ENCODE results near the gene OR10K1. TPM values are rescaled to one million over a fixed set of nuclear protein-coding genes. Genes with fewer than 3 reads are reported as not detected.

The OR10K1 gene, protein sequence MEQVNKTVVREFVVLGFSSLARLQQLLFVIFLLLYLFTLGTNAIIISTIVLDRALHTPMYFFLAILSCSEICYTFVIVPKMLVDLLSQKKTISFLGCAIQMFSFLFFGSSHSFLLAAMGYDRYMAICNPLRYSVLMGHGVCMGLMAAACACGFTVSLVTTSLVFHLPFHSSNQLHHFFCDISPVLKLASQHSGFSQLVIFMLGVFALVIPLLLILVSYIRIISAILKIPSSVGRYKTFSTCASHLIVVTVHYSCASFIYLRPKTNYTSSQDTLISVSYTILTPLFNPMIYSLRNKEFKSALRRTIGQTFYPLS
- total RNA-seq, result not detected

DNA sequence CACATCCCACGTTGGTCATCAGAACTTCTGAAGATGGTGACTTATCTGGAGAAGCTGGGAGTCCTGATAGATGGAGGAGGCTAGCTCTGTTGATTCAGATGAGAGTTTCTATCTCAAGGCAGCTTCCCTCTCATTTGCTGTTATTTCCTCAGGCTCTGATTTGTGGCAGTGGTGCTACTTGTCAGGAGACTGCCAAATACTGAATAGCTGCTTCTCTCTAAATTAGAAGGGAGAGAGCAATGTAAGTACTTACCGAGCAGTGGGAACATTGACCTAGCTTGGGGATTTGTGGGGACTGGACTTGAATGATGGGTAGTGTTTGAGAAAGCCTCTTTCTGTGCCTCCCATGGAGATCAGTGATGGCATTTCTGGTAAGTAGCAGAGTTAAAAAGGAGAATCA, at the start of gene OR10K1:
OR10K1 (plus strand) TSS at position 301 of the 400 bp plus-strand sequence. CDS start 3,728 bp downstream, outside the sequence.
- no peak within 1 kb of the TSS for H3K27ac ChIP-seq
- no peaks in the 10 kb centered on the region for H3K9me3 ChIP-seq
- no peak for DNase-seq (ENCODE audit: low spot score in 2 of 2)
- 72 to 87% methylated on average over 2 of the region's 2 CpGs for WGBS, 2 donors
- no peak for TF ChIP-seq POLR2A (IDR thresholded peaks at IDR 0.05)
- TF ChIP-seq, protein P1, sequence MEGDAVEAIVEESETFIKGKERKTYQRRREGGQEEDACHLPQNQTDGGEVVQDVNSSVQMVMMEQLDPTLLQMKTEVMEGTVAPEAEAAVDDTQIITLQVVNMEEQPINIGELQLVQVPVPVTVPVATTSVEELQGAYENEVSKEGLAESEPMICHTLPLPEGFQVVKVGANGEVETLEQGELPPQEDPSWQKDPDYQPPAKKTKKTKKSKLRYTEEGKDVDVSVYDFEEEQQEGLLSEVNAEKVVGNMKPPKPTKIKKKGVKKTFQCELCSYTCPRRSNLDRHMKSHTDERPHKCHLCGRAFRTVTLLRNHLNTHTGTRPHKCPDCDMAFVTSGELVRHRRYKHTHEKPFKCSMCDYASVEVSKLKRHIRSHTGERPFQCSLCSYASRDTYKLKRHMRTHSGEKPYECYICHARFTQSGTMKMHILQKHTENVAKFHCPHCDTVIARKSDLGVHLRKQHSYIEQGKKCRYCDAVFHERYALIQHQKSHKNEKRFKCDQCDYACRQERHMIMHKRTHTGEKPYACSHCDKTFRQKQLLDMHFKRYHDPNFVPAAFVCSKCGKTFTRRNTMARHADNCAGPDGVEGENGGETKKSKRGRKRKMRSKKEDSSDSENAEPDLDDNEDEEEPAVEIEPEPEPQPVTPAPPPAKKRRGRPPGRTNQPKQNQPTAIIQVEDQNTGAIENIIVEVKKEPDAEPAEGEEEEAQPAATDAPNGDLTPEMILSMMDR (IDR thresholded peaks at IDR 0.05), result no peak
- no peak for TF ChIP-seq EP300 (IDR thresholded peaks at IDR 0.05)
- no peaks in the 10 kb centered on the region for H3K36me3 ChIP-seq
- H3K4me3 ChIP-seq, result no peak within 1 kb of the TSS
- H3K4me1 ChIP-seq, result no peaks in the 10 kb centered on the region
- H3K27me3 ChIP-seq, result no peaks in the 10 kb centered on the region

DNA sequence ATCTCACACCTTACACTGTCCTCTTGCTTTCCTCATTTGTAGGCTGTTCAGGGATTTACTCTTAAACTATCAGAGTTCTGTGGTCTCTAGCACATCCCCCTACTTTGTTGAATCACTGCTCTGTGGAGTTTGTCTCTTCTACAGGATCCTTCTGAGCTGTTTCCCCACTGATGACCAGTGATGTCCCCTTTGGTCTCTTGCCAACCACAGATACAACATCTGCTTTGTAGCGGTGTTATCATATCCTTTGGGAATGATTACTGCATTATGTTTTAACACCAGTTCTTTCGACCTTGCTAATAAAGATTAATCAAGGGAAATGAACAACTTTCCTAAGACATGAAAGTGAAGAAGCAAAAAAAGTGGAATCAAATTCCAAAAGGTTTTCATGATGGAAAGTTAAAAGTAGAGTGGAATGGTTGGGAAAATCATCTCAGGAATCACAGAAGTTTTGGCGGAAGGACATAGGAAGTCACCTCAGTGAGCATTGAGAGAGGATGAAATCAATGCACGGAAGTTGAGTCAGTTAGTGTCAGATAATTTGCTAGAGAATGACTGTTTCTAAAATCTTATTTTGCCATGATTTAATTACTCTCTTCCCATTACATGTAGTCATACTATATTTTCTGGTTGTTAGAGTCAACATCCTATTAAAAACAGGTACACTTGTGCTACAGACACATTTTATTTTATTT, 46.8 kb upstream of the OR10K1 start:
- H3K4me1 ChIP-seq, result no peaks in the 10 kb centered on the region

DNA sequence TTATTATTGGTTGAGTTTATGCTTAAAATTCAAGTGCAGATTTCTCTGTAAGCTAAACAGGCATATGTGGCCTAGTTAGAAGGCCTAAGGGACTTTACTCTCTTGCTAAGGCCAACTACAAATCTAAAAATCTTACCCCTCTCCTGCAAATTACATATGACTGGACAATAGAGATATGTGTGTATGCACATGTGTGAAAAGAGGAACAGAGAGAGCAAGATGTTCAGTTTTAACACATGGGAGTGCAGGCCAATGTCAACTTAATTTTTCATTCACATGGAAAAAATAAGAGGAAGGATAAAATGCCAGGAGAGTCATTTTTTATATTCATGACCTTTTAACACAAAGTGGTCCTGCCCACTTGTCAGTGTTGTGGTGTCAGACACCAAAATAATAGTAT, 44.0 kb upstream of the OR10K1 start:
- no peaks in the 10 kb centered on the region for H3K4me1 ChIP-seq

More for the DNA sequence above, 46.8 kb upstream of the OR10K1 start:
- WGBS, 2 donors, result 75 to 76% methylated on average over 4 of the region's 4 CpGs
- Histone ChIP-seq H3K9me3 (no peaks in the 10 kb centered on the region), H3K36me3 (no peaks in the 10 kb centered on the region), H3K27ac (no peak overlapping the region), H3K27me3 (no peaks in the 10 kb centered on the region), H3K4me3 (no peak overlapping the region)
- TF ChIP-seq, protein P1 (IDR thresholded peaks at IDR 0.05), result no peak
- no peak for TF ChIP-seq POLR2A (IDR thresholded peaks at IDR 0.05)
- no peak for TF ChIP-seq EP300 (IDR thresholded peaks at IDR 0.05)
- DNase-seq (ENCODE audit: low spot score in 2 of 2), result no peak

DNA sequence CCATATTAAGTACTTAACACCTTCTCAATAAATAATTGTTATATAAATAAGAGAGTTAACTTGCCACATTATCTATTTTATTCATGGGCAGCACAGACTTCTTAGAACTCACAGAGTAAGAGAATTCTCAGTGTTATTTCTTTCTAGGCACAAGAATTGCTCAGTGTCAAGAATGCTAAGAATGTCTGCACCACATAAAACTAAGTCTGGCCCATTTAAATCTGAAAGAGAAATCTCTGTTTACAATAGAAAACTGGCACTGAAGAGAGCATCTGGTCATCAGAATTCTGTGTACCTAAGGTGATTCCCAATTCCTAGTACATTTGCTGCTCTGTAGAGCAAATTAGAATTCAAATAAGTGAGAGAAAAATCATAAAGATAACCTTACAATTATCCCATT, 39.4 kb upstream of the OR10K1 start:
- no peak for DNase-seq (ENCODE audit: low spot score in 2 of 2)
- Histone ChIP-seq H3K36me3 (no peaks in the 10 kb centered on the region), H3K4me1 (no peaks in the 10 kb centered on the region), H3K27ac (no peak overlapping the region), H3K27me3 (no peaks in the 10 kb centered on the region), H3K4me3 (no peak overlapping the region), H3K9me3 (no peaks in the 10 kb centered on the region)
- TF ChIP-seq EP300 (IDR thresholded peaks at IDR 0.05), result no peak

More for the DNA sequence above, 44.0 kb upstream of the OR10K1 start:
- Histone ChIP-seq H3K4me3 (no peak overlapping the region), H3K9me3 (no peaks in the 10 kb centered on the region), H3K36me3 (no peaks in the 10 kb centered on the region), H3K27ac (no peak overlapping the region), H3K27me3 (no peaks in the 10 kb centered on the region)
- TF ChIP-seq, protein P1 (IDR thresholded peaks at IDR 0.05), result no peak
- TF ChIP-seq EP300 (IDR thresholded peaks at IDR 0.05) (no peak), POLR2A (IDR thresholded peaks at IDR 0.05) (no peak)
- no peak for DNase-seq (ENCODE audit: low spot score in 2 of 2)

DNA sequence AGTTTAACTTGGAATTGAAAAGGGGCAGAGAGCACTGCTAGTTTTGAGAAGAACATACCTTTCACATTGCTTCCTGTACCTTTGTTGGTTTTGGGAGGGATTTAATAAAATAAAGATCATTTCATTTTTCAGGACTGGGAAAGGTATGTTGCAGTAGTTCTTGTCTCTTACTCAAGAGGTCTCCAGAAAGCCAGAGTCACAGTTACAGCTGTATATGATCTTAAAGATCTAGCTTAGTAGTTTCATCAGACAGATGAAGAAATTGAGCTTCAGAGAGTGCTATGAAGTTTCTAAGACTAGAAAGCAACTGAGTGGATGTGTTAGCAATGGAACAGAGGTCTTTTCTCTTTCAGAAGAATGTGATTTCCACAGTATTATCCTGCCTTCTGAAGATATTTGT, 36.6 kb upstream of the OR10K1 start:
- H3K4me1 ChIP-seq, result no peaks in the 10 kb centered on the region
- no peak for DNase-seq (ENCODE audit: low spot score in 2 of 2)
- no peaks in the 10 kb centered on the region for H3K27me3 ChIP-seq
- no peaks in the 10 kb centered on the region for H3K36me3 ChIP-seq
- no peak overlapping the region for H3K4me3 ChIP-seq
- no peak overlapping the region for H3K27ac ChIP-seq
- peaks cover 0 to 12% (median 0%) of the 10 kb centered on the region in 4 donors for H3K9me3 ChIP-seq
- TF ChIP-seq, protein P1 (IDR thresholded peaks at IDR 0.05), result no peak
- TF ChIP-seq EP300 (IDR thresholded peaks at IDR 0.05) (no peak), POLR2A (IDR thresholded peaks at IDR 0.05) (no peak)
